Measurements from ENCODE around the gene ARSB.

The ARSB gene

DNA sequence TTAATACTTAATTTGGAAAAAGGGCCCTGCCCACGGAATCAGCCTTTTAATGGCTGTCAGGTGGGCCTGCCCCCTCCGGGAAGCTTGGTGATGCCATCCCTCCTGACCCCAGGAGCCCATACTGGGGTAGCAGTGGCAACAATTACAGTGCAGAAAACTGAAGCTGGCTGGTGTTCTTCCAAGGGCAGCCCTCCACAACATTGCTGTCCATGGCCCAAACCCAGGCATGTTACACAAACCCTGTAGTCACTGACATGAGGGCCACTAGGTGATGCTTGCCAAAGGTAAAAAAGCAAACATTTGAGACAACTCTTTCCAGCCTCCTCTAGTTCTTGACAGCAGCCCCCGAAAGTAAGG is 186.5 kb downstream of the ARSB start:
- H3K79me2 ChIP-seq (ENCODE audit: insufficient read depth, low read length) = no peaks in the 10 kb centered on the region
- H3K9ac ChIP-seq (ENCODE audit: low read length) = no peak overlapping the region
- no peaks in the 10 kb centered on the region for H4K20me1 ChIP-seq (ENCODE audit: insufficient read depth, low read length)
- H3K4me2 ChIP-seq (ENCODE audit: low read length) = no peak overlapping the region
- H3F3A ChIP-seq (ENCODE audit: insufficient read depth, low read length) = no peaks in the 10 kb centered on the region
- no peaks in the 10 kb centered on the region for H3K27me3 ChIP-seq (ENCODE audit: insufficient read depth, low read length)
- no peaks in the 10 kb centered on the region for H3K36me3 ChIP-seq (ENCODE audit: insufficient read depth, low read length)
- TF ChIP-seq EZH2 (IDR thresholded peaks at IDR 0.05; ENCODE audit: borderline replicate concordance, low read length) = no peak
- TF ChIP-seq, protein P1, sequence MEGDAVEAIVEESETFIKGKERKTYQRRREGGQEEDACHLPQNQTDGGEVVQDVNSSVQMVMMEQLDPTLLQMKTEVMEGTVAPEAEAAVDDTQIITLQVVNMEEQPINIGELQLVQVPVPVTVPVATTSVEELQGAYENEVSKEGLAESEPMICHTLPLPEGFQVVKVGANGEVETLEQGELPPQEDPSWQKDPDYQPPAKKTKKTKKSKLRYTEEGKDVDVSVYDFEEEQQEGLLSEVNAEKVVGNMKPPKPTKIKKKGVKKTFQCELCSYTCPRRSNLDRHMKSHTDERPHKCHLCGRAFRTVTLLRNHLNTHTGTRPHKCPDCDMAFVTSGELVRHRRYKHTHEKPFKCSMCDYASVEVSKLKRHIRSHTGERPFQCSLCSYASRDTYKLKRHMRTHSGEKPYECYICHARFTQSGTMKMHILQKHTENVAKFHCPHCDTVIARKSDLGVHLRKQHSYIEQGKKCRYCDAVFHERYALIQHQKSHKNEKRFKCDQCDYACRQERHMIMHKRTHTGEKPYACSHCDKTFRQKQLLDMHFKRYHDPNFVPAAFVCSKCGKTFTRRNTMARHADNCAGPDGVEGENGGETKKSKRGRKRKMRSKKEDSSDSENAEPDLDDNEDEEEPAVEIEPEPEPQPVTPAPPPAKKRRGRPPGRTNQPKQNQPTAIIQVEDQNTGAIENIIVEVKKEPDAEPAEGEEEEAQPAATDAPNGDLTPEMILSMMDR (IDR thresholded peaks at IDR 0.05; ENCODE audit: low read length) = no peak
- H3K4me1 ChIP-seq (ENCODE audit: insufficient read depth, low read length, severe bottlenecking) = peaks cover 17% of the 10 kb centered on the region
- no peak overlapping the region for H2AFZ ChIP-seq (ENCODE audit: low read length)
- H3K9me2 ChIP-seq (ENCODE audit: low read depth, low read length) = no peaks in the 10 kb centered on the region
- peak overlapping the region; percentile 43 for H3K27ac ChIP-seq (ENCODE audit: low read depth, low read length, poor library complexity, severe bottlenecking)
- no peak overlapping the region for H3K4me3 ChIP-seq (ENCODE audit: low read depth, low read length, poor library complexity, severe bottlenecking)
- no peaks in the 10 kb centered on the region for H3K9me3 ChIP-seq (ENCODE audit: low read length)

DNA sequence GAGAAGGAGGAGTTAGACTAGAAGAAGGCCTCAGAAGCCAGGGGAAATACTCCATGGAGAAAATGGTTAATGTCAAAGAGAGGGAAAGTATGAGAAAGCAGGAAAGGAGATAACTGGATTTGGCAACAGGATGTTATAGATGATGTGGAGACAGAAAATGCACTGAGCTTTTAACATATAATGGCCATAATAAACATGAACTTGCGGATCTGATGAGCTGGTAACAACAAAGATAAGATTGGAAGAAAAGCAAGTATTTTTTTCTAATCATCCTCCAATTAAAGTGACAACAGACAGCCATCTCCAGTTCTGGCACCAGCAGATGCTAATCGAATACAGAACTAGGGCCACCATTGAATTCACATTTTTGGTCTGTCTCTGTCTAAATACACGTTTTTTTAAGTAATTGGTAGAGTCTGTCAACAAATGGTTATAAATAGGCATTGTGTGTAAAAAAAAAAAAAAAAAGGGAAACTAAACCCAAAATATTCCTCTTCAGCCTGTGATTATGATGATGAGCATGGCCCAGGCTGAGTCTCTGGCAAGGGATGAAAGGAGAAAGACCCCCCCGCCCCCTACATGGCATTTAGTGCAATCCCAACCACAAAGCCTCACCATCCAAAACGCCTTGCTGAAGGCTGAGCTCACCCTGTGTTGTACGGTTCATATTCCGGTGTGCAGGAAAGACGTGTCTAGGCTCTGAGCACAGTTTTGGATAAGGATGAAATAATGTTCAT is 187.0 kb downstream of the ARSB start:
- Histone ChIP-seq H3K27ac (ENCODE audit: low read depth, low read length, poor library complexity, severe bottlenecking) (no peak overlapping the region), H3K9me2 (ENCODE audit: low read depth, low read length) (no peaks in the 10 kb centered on the region), H3K4me3 (ENCODE audit: low read depth, low read length, poor library complexity, severe bottlenecking) (no peak overlapping the region), H3K9ac (ENCODE audit: low read length) (no peak overlapping the region), H3K36me3 (ENCODE audit: insufficient read depth, low read length) (no peaks in the 10 kb centered on the region), H3K9me3 (ENCODE audit: low read length) (no peaks in the 10 kb centered on the region), H4K20me1 (ENCODE audit: insufficient read depth, low read length) (no peaks in the 10 kb centered on the region), H3F3A (ENCODE audit: insufficient read depth, low read length) (no peaks in the 10 kb centered on the region), H3K27me3 (ENCODE audit: insufficient read depth, low read length) (no peaks in the 10 kb centered on the region), H3K4me2 (ENCODE audit: low read length) (no peak overlapping the region), H3K79me2 (ENCODE audit: insufficient read depth, low read length) (no peaks in the 10 kb centered on the region), H2AFZ (ENCODE audit: low read length) (no peak overlapping the region), H3K4me1 (ENCODE audit: insufficient read depth, low read length, severe bottlenecking) (peaks cover 22% of the 10 kb centered on the region)
- no peak for TF ChIP-seq EZH2 (IDR thresholded peaks at IDR 0.05; ENCODE audit: borderline replicate concordance, low read length)
- TF ChIP-seq, protein P1 (IDR thresholded peaks at IDR 0.05; ENCODE audit: low read length) = no peak

DNA sequence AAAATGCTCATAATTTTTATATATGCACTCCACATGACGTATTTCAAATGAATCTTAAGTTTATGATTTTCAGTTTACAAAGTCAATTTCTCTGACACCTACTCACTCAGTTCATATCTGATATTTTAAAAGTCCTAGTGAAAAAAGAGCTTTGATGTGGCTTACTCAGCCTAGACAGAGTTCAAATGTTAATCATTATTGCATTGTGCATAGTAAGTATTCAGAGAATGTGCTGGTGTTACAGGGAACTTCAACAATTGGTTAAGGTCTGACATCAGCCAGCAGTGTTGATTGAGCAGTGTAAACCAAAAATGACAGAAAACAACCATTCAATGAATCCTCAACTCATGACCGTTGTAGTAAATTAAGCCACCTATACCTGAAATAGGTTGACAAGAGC is 189.4 kb downstream of the ARSB start:
- TF ChIP-seq, protein P1 (IDR thresholded peaks at IDR 0.05; ENCODE audit: low read length) = no peak
- no peak for TF ChIP-seq EZH2 (IDR thresholded peaks at IDR 0.05; ENCODE audit: borderline replicate concordance, low read length)
- H3K27me3 ChIP-seq (ENCODE audit: insufficient read depth, low read length) = no peaks in the 10 kb centered on the region
- H3K9ac ChIP-seq (ENCODE audit: low read length) = no peak overlapping the region; the same call in 1 of the 2 replicates
- no peaks in the 10 kb centered on the region for H3F3A ChIP-seq (ENCODE audit: insufficient read depth, low read length)
- H3K36me3 ChIP-seq (ENCODE audit: insufficient read depth, low read length) = no peaks in the 10 kb centered on the region
- H4K20me1 ChIP-seq (ENCODE audit: insufficient read depth, low read length) = no peaks in the 10 kb centered on the region
- H3K4me2 ChIP-seq (ENCODE audit: low read length) = no peak overlapping the region
- no peaks in the 10 kb centered on the region for H3K9me3 ChIP-seq (ENCODE audit: low read length)
- peaks cover 35% of the 10 kb centered on the region for H3K4me1 ChIP-seq (ENCODE audit: insufficient read depth, low read length, severe bottlenecking)
- no peak overlapping the region for H2AFZ ChIP-seq (ENCODE audit: low read length)
- no peak overlapping the region for H3K4me3 ChIP-seq (ENCODE audit: low read depth, low read length, poor library complexity, severe bottlenecking)
- no peaks in the 10 kb centered on the region for H3K79me2 ChIP-seq (ENCODE audit: insufficient read depth, low read length)
- no peaks in the 10 kb centered on the region for H3K9me2 ChIP-seq (ENCODE audit: low read depth, low read length)
- H3K27ac ChIP-seq (ENCODE audit: low read depth, low read length, poor library complexity, severe bottlenecking) = peak overlapping the region; percentile 41

All from OCI-LY1 (cell line).